ENCODE measurements around the gene PPP1R9B.

GRCh38 chr17:50137042-50137441 is 13.4 kb downstream of the PPP1R9B start:
- no peak for TF ChIP-seq CTCF (IDR thresholded peaks at IDR 0.05; ENCODE audit: poor library complexity)
- no peak for TF ChIP-seq EZH2 (IDR thresholded peaks at IDR 0.05; ENCODE audit: borderline replicate concordance)
- no peak for TF ChIP-seq EZH2phosphoT487 (IDR thresholded peaks at IDR 0.05; ENCODE audit: low read depth, severe bottlenecking, unreplicated experiment)

Data from hepatocyte (in vitro differentiated cells).